GM19438 (cell line): ENCODE measurements around the gene KIF26A.

Experiments
- ATAC-seq: cut with Tn5 transposase; IDR thresholded peaks from one replicate; pipeline ENCODE4 v1.9.1; 2021; ENCODE audit warnings: low read depth; ENCODE audit not compliant: unreplicated experiment

The KIF26A gene

DNA sequence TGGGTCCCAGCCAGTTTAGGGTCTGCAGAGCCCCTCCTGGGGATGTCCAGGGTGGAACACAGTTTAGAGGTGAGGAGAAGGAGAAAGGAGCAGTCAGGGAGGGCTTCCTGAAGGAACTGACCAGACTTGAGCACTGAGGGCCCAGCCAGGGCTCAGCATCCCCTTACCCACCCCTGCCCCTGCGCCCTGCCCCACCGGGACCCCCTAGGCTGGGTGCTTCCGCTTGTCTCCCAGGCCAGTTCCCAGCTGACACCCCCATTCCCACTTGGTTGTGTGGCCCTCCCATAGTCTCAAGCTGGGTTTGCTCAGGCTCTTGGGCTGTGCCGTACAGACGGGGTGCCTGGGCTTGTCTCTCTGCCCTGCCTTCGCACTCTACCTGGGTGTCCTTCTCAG is 26.3 kb upstream of the KIF26A start:
- ATAC-seq: no peak

DNA sequence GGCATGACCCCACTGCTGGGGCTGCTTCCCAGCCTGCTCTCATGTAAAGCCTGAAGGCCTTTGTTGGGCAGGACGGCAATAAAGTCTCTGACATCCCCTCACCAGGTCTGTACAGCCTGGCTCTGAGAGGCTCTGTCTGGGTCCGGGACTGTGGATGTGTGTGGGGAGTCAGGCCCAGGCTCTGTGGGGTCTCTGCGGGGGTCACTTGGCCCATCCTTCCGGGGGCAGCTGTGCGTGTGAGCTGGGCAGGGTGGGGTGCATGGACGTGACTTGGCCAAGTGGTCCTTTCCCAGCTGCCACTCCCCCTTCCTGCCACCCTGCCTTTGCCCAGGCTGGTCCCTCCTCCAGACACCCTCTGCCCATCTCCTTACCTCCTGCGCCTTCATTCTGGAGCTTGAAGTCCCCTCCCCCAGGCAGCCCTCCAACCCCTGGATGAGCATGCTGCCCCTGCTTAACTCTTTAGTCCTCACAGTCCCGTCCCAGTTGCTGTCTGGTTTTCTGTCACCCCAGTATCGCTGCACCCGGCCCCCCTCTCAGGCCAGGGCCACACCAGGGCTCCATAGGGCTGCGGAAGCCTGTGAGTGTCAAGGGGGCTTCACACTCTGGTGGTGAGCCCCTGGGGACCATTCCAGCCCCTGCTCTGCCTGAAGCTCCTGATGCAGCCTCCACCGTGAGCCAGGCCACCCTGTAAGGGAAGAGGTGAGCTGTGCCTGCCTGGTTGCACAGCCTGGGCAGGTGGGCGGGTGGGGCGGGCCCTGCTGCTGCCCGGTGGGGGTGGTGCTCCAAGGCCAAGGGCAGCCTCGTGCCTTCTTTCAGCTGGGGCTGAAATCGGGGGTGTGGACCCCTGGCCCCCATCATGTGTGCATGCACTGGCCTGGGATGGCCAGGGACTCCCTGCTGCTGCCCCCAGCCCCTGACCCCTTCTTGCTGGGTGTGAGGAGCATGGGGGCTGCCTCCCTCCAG is 25.5 kb upstream of the KIF26A start:
- no peak for ATAC-seq

DNA sequence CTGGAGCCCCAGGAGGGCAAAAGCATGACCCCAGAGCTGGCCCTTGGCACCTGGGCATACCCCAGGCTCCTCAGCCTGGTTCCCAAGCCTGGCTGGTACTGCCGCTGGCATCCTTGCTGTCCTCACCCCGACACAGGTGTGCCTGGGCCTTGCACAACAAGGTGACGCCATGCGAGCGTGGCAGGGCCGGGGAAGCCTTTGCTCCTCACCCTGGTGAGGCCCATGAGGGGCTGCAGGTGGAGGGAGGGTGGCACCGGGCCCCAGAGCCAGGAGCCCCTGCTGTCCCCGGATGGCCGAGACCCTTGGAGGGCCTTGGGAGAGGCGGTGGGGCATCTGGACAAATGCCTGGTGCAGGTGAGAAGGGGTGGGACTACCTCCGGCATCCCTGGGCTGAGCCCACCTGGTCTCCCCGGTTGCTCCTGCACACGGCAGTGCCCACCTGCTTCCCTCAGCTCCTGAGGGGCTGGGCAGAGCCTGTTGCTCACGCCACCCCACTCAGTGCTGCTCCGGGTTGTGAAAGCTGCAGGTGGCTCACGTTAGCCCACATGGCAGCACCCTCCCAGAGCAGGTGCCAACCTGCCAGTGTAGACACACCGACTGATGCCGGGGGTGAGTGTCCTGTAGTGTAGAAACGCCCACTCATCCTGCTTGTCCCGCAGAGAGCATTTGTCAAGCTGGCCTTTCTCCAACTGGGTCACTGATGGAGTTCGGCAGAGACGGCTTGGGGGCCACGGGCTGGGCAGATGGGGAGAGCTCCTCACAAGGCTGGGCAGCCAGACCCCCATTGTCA is 24.6 kb upstream of the KIF26A start:
- no peak for ATAC-seq

DNA sequence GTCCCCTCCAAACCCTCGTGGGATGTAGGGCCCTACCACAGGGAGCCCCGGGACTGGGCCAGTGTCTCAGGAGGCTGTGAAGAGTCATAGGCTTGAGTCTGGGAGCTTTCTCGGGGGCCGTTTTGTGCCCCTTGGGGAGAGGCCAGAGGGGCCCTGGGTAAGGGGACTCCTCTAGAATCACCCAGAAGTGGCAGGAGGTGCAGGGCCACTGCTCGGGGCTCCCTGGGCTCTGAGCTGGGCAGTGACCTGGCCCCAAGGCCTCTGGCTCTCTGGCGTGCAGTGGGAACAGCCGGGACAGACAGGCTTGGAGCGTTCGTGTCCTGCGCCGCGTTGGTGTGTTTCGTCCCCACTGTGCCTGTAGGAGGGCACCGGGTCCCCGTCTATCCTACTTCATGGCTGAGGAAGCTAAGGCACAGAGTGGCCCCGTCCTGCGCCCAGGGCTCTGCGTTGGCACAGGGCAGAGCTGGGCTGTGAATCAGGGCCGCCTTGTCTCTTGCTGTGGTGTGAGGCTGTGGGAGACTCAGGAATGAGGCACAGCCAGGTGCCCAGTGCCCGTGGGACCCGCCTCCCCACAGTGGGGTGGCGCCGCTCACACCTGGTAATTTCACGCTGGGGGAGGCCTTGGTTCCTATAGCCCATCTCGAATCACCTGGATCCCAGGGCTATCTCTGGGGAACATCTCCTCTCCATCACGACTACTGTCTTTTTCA is 23.8 kb upstream of the KIF26A start:
- ATAC-seq: no peak

DNA sequence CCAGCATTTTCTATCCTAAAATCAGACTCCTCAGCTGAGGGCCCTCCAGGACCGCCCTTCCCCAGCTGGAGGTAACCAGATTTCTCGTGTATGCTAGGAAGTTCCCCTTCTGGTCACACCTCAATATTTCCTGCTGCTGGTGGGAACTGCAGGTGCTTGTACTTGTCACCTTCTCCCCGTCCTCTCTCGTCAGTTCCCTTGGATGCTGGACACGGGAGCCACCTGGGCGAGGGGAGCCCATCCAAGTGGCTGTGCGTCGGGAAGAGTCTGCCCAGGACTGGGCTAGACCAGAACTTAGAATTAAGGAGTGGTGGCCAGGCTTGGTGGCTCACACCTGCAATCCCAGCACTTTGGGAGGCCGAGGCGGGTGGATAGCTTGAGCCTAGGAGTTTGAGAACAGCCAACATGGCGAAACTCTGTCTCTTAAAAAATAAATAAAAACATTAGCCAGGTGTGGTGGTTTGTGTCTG is 23.2 kb upstream of the KIF26A start:
- ATAC-seq: no peak

DNA sequence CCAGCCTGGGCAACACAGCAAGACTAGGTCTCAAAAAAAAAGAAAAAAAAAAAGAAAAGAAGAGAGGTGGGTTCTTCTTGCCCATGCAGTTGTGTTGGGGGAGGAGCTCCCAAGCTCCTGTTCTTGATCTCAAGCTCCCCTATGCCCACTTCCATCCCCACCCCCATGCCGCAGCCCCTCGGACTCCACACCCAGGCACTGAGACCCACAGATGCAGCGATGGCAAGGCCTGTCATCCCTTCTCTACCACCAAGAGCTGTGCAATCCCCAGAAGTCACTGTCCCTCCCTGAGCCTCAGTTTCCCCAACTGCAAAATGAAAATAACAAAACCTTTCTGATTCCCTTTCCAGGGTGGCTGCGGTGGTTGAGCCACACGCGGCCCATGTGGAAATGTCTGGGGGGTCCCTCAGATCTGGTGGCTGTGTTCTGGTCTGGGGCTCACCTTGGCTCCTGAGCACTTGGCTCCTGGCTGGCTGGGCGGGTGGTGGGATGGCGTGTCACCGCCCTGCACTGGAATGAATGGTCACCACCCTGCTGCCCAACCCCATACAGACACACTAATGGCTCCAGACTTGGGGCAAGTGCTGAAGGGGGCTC is 22.6 kb upstream of the KIF26A start:
- no peak for ATAC-seq

DNA sequence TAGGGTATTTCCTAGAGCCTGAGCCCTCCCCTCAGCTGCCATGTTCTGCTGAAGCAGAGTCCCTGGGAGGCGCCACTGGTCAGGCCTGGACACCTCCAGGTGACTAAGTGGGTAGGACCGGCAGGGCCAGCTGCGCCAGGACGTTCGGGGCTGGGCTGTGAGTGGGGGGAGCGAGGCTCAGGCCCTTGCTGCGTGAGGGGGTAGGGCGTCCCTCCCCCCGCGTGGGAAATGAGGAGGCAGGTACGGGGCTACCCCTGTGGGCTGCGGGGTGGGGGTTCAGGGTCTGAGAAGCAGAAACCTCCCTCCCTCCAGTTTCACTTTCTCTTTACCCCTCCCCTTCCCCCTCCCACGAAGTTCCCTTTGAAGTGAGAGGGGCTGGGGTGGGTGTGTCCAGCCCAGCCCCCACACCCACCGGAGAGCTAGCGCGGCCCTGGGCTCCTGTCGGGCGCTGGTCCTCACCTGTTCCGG is 22.1 kb upstream of the KIF26A start:
- ATAC-seq: no peak

DNA sequence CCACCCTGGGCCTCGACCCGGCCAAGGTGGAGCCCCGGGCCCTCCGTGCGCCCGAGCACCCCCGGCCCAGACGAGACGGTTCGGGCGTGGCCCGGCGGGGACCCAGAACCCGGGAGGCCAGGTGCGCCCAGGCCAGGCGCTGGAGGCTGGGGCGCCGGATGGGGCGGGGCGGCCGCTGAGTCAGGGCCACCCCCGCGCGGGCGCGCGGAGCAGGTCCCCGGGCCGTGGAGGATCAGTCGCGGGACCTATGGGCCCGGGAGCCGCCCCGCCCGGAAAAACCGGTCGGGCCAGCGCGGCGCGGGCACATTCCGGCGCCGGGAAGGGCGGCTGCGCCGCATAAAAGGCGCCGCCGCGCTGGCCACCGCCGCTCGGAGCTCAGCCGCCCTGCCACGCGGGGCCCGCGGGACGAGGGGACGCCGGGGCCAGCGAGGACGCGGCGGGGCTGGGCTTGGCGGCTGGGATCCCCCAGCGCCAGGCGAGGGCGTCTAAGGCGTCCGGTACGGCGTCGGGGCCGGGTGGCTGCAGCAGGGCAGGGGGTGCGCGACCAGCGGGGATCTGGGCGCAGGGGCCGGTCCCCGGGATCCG is 21.5 kb upstream of the KIF26A start:
- ATAC-seq: no peak

DNA sequence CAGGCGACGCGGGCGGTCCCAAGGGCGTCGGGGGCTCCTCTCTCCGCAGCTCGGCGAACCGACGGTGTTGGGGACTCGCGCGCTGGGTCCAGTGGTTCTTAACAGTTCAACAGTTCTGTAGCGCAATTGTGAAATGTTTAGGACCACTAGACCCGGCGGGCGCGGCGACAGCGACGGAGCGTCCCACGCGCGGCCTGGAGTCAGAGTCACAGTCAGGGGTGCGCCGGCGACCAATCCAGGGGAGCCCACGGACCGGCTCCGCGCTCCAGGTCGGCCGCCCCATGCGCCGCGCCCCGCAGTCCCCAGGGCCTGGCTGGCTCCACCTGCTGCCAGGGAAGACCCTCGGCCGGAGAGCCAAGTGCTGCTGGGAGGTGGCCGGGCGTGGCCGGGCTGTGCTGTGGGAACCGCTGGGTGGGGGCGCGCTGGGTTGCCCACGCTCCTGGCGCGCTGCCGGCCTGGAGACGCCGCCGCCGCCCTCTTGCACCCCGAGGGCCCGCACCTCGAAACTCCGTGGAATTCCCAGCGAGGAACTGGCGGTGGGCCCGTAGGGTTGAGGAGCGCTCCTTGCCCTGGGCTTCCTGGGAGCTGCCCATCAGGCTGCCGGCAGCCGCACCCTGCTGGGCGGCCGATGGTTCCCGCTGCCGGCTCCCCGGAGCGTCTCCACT is 20.9 kb upstream of the KIF26A start:
- ATAC-seq: no peak

DNA sequence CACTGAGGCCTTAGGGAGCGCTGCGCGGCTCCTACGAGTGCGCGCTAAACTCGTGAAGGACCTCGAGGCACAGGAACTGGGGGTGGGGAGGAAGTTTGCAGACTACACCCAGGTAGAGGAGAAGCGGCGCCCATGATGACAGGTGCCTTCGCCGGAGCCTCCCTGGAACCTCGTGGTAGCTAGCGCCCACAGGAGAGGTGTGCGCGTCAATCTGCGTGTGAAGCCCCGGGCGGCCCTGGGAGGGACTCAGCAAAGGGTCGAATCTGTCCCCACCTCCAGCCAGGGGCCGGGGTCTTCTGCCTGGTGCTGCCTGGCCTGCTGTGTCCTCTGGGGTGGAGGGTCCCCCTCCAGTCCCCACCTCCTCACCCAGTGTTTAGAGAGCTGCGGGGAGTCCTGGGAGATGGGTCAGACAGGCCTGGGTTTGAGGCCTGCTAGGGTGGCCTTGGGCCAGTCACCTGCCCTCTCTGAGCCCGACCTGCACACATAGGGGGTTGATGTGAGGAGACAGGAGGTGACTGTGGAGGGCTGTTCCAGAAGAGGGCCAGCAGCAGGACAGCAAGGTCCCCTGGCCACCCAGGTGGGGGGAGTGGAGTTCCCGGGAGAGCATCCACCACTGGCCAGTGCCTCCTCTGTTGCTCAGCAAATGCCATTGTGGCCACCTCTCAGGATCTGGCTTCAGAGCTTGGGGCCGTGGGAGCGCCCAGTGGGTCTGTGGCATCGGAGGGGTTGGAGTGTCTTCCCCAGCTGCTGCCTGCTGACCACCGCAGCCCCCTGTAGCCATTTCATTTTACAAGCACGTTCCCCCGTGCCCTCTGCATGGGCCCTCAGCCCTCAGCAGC is 20.2 kb upstream of the KIF26A start:
- ATAC-seq: no peak

DNA sequence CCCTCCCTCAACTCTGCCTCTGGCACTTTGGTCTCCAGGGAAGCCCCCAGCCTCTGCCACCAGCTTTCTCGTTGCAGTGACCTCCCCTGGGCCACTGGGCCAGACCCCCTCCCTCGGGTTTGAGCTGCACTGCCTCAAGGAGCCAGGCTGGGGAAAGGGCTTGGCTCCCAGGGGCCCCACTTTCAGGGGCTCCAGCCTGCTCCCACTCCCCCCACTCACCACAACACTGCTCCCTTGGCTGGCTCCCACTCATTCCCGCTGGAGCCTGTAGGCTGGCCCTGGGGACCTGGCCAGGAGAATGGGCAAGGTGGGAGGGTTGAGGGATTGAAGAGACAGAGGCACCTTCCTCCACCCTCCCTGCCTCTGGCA is 19.3 kb upstream of the KIF26A start:
- ATAC-seq: no peak

DNA sequence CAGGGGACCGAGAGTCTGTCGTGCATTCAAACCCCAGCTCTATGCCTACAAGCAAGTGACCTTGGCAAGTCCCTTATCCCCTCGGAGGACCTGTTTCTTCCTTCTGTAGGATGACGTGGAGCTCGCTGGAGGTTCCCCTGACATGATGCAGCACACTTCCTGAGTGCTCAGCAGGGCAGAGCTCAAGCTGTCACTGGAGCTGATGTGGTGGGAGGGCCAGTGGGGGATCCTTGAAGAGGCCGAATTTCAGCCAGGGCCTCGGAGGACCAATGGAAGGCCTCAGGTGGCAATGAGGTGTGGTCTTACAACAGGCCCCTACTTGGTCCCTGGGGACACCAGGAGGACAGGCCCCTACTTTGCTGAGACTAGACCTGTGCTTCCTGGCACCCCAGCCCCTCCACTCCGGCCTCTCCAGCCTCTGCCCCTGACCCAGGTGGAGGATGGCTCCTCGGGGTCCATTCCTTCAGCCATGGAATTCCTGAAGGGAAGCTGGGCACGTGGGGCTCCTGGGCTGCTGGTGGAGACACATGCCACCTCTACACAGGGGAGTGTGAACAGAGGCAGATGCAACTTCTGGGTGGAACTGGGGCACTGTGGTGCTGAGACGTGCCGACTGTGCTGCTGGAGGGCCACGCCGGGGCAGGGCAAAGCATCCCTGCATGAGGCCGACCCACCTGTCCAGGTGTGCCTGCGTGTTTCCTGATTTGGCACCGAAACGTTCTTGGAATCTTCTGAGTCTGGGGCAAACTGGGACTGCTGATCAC is 18.7 kb upstream of the KIF26A start:
- no peak for ATAC-seq

DNA sequence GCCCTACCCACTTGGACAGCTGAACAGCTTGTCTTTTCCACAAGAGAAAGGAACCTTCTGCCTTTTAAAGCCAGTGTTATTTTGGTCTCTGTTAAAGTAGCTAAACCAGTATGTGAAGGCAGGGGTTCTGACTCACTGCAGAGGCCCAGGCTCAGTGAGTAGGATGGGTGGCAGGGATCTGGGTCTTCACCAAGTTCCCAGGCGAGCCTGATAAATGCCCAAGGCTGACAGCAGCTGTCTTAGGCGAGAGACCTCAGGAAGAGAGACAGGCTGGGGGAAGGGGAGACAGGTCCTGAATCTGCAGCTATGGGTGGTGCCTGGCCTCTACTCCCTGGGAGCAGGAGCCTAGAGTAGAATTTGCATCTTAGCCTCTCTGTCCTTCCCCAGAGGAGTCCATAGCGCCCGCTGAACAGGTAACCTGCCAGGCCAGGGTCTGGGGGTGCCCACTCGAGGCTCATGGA is 18.1 kb upstream of the KIF26A start:
- ATAC-seq: no peak

DNA sequence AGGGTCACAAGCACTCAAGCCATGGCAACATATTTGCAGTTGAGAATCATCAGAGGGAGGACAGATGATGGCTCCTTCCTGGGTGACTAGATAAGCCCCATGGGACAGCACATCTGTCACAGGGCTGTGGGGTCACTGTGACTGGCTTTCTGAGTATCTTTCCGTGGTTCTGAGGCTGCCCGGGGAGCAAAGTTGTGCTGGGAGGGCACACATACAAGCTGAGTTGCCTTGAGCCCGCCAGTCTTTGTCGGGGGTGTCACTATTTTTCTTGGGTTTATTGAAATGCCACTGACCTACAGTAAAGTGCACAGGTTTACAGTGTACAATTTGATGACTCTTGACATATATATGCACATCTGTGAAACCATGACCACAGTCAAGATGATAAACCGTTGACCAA is 17.2 kb upstream of the KIF26A start:
- no peak for ATAC-seq

DNA sequence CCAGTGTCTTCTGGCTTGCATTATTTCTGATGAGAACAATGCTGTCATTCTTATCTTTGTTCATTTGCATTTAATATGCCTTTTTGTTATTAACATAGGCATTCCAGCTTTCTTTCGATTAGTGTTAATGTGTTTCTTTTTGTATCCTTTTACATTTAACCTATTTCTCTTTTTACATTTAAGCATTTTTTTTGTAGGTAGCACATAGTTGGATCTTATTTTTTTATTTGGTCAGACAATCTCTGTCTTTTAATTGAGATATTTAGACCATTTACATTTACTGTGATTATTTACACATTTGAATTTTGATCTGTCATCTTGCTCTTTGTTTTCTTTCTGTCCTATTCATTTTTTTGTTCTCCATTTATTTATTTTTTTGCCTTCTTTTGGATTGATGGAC is 14.5 kb upstream of the KIF26A start:
- no peak for ATAC-seq

DNA sequence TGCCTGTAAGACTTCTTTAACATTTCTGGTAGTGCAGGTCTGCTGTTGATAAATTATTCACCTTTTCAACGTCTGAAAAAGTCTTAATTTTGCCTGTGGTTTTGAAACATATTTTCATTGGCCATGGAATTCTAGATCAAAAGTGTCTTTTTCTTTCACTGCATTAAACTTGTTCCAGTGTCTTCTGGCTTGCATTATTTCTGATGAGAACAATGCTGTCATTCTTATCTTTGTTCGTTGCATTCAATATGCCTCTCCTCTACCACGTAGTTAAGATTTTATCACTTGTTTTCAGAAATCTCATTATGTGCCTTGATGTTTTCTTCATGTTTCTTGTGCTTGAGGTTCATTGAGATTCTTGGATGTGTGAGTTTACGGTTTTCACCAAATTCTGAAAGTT is 13.4 kb upstream of the KIF26A start:
- ATAC-seq: no peak

DNA sequence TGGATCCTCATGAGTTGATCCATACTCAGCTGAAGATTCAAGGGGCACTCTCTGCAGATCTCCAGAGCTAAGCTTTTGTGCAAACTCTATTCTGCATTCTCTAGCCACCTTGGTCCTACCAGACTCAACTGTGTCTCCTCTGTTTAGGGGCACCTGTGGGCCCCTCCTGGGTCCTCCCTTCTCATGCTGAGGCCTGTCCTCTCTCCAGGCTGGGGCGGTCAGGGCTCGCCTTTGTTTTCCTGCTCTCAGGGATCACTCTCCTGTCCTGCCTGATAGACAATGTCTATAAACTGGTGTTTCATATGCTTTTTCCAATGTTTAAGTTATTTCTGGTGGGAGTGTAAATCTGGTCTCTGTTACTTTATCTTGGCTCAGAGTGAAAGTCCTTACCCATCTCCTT is 11.6 kb upstream of the KIF26A start:
- no peak for ATAC-seq

DNA sequence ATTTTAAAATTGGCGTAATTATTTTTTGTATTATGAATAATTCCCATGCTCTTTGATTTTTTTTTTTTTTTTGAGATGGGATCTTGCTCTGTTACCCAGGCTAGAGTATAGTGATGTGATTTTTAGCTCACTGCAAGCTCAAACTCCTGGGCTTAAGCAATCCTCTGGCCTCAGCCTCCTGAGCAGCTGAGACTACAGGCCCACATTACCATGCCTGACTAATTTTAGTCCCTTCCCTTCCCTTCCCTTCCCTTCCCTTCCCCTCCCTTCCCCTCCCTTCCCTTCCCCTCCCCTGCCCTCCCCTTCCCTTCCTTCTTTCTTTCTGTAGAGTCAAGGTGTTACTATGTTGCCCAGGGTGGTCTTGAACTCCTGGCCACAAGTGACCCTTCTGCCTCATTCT is 9.4 kb upstream of the KIF26A start:
- ATAC-seq: no peak
